Heart left ventricle (tissue), 13 donors: Measurements from ENCODE around the gene CACNA1S.

ENCODE experiments used
- CTCF ChIP-seq, 12 donors: fragments of 200-600 bp; sonication (generic) in 4 of 12; IDR thresholded peaks; one replicate each; pipeline versions ENCODE4 v1.5.0 to v1.8.0; 2018 to 2022; ENCODE audit warnings: antibody characterized with exemption in 12 of 12, mild to moderate bottlenecking in 5 of 12
- POLR2A ChIP-seq, 2 donors: fragments of 450-650 bp; IDR thresholded peaks; one replicate each; pipeline ENCODE4 v1.6.1; 2017; ENCODE audit warnings: antibody characterized with exemption in 2 of 2, mild to moderate bottlenecking in 2 of 2, moderate library complexity in 2 of 2
- donor health status: ischemic (EF 13 %, LVEDD 7.1; RV severe dilation, severe dysfunction).
- donor health status: DM: no; HTN: yes; CAD: no.
- donor health status: DM: no; HTN: no; CAD: no.
- donor health status: ischemic (EF 25% LVEDD 6.9; RV normal size, moderate dysfunction).
- donor health status: ischemic (EF 25% LVEDD 5.7; RV mildly dilated, moderate dysfunction).
- donor health status: ischemic (EF 35%, LVEDD 5.7; RV mildly dilated, moderate dysfunction).
- donor health status: nonischemic (EF 11% LVEDD 7.7; RV severe dilation, severe dysfunction).
- donor health status: DM: yes; HTN: yes; CAD: no.
- donor health status: PGD.
- donor health status: ischemic (EF 29% LVEDD 5.4; RV normal size, mild dysfunction).
- donor health status: nonischemic (EF 23%, LVEDD 6.1; RV moderate dilation, normal function).

DNA sequence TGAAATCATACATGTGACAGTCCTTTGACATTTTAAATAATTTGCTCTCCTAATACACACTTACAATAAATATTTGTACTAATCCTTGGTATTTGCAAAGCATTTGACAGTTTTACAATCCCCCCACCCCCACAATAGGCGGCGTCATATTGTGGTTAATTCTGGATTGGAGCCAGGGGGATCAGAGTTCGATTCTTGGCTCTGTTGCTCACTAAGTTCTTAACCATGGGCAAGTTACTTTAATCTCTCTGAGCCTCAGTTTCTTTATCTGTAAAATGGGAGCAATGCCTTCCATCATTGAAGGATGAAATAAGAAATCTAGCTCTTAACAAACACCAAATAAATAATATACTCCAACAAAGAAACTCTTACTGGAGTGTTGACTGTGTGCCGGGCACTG, 23.8 kb downstream of the CACNA1S start:
- TF ChIP-seq POLR2A (IDR thresholded peaks at IDR 0.05) (no peak), CTCF (IDR thresholded peaks at IDR 0.05) (no peak)
